ENCODE data around the gene DEFB128. TPM values are rescaled to one million over a fixed set of nuclear protein-coding genes. Genes with fewer than 3 reads are reported as not detected.
"Not testable (repeated sequence)": the region's sequence is repeated elsewhere in the genome, so short reads cannot be mapped to it uniquely, and the experiment has no call there.

DEFB128 gene
- total and polyA plus RNA-seq, 2 donors (not counting 3 experiments of a cell fraction or from before 2014, with no cell fraction given): not detected

- H3K9me1 ChIP-seq (replicated peaks; ENCODE audit: control insufficient read depth, extremely low read depth, insufficient read depth, low read length): no peaks in the 10 kb centered on the region
- ChIA-PET POLR2A (no interaction called here), CTCF (interaction anchor here (0.7 to 1.3 kb wide), 4 partner anchors 10 to 512 kb away, joined by 3 to 4 read pairs (median 3); no protein-coding TSS in a partner anchor)
- H4K20me1 ChIP-seq (replicated peaks; ENCODE audit: control insufficient read depth, extremely low read depth, insufficient read depth, low read length): no peaks in the 10 kb centered on the region
- no peaks in the 10 kb centered on the region for H3K79me2 ChIP-seq (ENCODE audit: control insufficient read depth, insufficient read depth, low read length)
- DNase-seq (ENCODE audit: low read depth, low spot score) (no peak), FAIRE-seq (no peak)
- BruUV-seq (replicated peaks): no TSS peak
- no peak within 1 kb of the TSS for H3K9ac ChIP-seq (replicated peaks; ENCODE audit: extremely low read depth, insufficient read depth, low read length)
- dilution Hi-C loops (cut with MboI; ENCODE audit: extremely low pct_ligation_motif_present, low sequenced_read_pairs) (no loop called here), intact Hi-C loops (cut with micrococcal nuclease) (no loop called here)
- H3K27me3 ChIP-seq (ENCODE audit: control insufficient read depth in 2 of 2, insufficient read depth in 2 of 2, low read length in 2 of 2): peaks cover 6 to 14% of the 10 kb centered on the region in 2 experiments
- no peaks in the 10 kb centered on the region for H3K9me3 ChIP-seq (replicated peaks; ENCODE audit: control insufficient read depth, insufficient read depth, low read length)
- no peaks in the 10 kb centered on the region for H3K4me1 ChIP-seq (ENCODE audit: control insufficient read depth, extremely low read depth, insufficient read depth, low read length)
- no peak within 1 kb of the TSS for H3K4me2 ChIP-seq (ENCODE audit: insufficient read depth, low read length)
- TF ChIP-seq EZH2 (IDR thresholded peaks at IDR 0.05; ENCODE audit: borderline replicate concordance, low read depth, low read length, severe bottlenecking) (no peak), POLR2AphosphoS5 (IDR thresholded peaks at IDR 0.05; ENCODE audit: insufficient read depth, low read depth, low read length) (no peak), JUN (IDR thresholded peaks at IDR 0.05; ENCODE audit: borderline replicate concordance, insufficient read depth, insufficient read length, low read depth) (no peak), MYC (IDR thresholded peaks at IDR 0.05; ENCODE audit: low read depth, low read length) (no peak), FOS (IDR thresholded peaks at IDR 0.05; ENCODE audit: borderline replicate concordance, insufficient read depth, low read length) (no peak), POLR2A (IDR thresholded peaks at IDR 0.05; ENCODE audit: low read depth, low read length) (no peak), GATA2 (IDR thresholded peaks at IDR 0.05; ENCODE audit: insufficient read depth, insufficient read length, low read depth, low read length) (no peak)
- TF ChIP-seq, protein P1, sequence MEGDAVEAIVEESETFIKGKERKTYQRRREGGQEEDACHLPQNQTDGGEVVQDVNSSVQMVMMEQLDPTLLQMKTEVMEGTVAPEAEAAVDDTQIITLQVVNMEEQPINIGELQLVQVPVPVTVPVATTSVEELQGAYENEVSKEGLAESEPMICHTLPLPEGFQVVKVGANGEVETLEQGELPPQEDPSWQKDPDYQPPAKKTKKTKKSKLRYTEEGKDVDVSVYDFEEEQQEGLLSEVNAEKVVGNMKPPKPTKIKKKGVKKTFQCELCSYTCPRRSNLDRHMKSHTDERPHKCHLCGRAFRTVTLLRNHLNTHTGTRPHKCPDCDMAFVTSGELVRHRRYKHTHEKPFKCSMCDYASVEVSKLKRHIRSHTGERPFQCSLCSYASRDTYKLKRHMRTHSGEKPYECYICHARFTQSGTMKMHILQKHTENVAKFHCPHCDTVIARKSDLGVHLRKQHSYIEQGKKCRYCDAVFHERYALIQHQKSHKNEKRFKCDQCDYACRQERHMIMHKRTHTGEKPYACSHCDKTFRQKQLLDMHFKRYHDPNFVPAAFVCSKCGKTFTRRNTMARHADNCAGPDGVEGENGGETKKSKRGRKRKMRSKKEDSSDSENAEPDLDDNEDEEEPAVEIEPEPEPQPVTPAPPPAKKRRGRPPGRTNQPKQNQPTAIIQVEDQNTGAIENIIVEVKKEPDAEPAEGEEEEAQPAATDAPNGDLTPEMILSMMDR (IDR thresholded peaks at IDR 0.05; ENCODE audit: extremely low read depth in 1 of 2, insufficient read depth in 1 of 2, low read depth in 1 of 2, low read length in 2 of 2): no peak
- TF ChIP-seq, protein P2, sequence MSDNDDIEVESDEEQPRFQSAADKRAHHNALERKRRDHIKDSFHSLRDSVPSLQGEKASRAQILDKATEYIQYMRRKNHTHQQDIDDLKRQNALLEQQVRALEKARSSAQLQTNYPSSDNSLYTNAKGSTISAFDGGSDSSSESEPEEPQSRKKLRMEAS (IDR thresholded peaks at IDR 0.05; ENCODE audit: insufficient read depth, insufficient read length): no peak
- no peak within 1 kb of the TSS for H3K27ac ChIP-seq (ENCODE audit: insufficient read depth, low read depth, low read length)
- H3K36me3 ChIP-seq (ENCODE audit: control insufficient read depth in 2 of 2, extremely low read depth in 1 of 2, insufficient read depth in 2 of 2, low read length in 2 of 2): no peaks in the 10 kb centered on the region
- H2AFZ ChIP-seq (ENCODE audit: low read depth, low read length): no peak within 1 kb of the TSS
- no peak within 1 kb of the TSS for H3K4me3 ChIP-seq (replicated peaks in 1 of 3; ENCODE audit: insufficient read depth in 1 of 3, low read depth in 1 of 3, low read length in 3 of 3)
Observed at GRCh38 chr20:226958-227357, 37.4 kb upstream of the DEFB128 start, which contains the start of gene DEFB129. TSS of gene DEFB129 (plus strand) at chr20:227258. CDS start at chr20:227289, 31 bp downstream.

- POLR2A ChIA-PET: not testable (repeated sequence)
Observed at GRCh38 chr20:225879-226278, 36.4 kb upstream of the DEFB128 start.

More at GRCh38 chr20:225879-226278, 36.4 kb upstream of the DEFB128 start:
- H3K4me1 ChIP-seq (ENCODE audit: control insufficient read depth, extremely low read depth, insufficient read depth, low read length); FAIRE-seq; H3K79me2 ChIP-seq (ENCODE audit: control insufficient read depth, insufficient read depth, low read length); H2AFZ ChIP-seq (ENCODE audit: low read depth, low read length); CTCF ChIA-PET; intact Hi-C loops (cut with micrococcal nuclease); H3K36me3 ChIP-seq (ENCODE audit: control insufficient read depth in 2 of 2, extremely low read depth in 1 of 2, insufficient read depth in 2 of 2, low read length in 2 of 2); H3K9ac ChIP-seq (replicated peaks; ENCODE audit: extremely low read depth, insufficient read depth, low read length); H4K20me1 ChIP-seq (replicated peaks; ENCODE audit: control insufficient read depth, extremely low read depth, insufficient read depth, low read length); H3K4me3 ChIP-seq (replicated peaks in 1 of 3; ENCODE audit: insufficient read depth in 1 of 3, low read depth in 1 of 3, low read length in 3 of 3); H3K27ac ChIP-seq (ENCODE audit: insufficient read depth, low read depth, low read length); H3K4me2 ChIP-seq (ENCODE audit: insufficient read depth, low read length); dilution Hi-C loops (cut with MboI; ENCODE audit: extremely low pct_ligation_motif_present, low sequenced_read_pairs); BruUV-seq (replicated peaks); H3K9me1 ChIP-seq (replicated peaks; ENCODE audit: control insufficient read depth, extremely low read depth, insufficient read depth, low read length); DNase-seq (ENCODE audit: low read depth, low spot score); H3K9me3 ChIP-seq (replicated peaks; ENCODE audit: control insufficient read depth, insufficient read depth, low read length): not testable (repeated sequence)
- H3K27me3 ChIP-seq (ENCODE audit: control insufficient read depth in 2 of 2, insufficient read depth in 2 of 2, low read length in 2 of 2): peaks cover 6 to 16% of the 10 kb centered on the region in 2 experiments

Measured in endothelial cell of umbilical vein (primary cell).